Gastroesophageal sphincter (tissue), 4 donors: Measurements from ENCODE around the gene ZNF101. TPM values are rescaled to one million over a fixed set of nuclear protein-coding genes. Genes with fewer than 3 reads are reported as not detected.

ENCODE experiments used
- ATAC-seq: fragments of 150-250 bp; one replicate; pipeline ENCODE4 v1.9.1; 2016; ENCODE audit warnings: mild to moderate bottlenecking, moderate library complexity
- H3K27ac ChIP-seq, 4 donors: fragments of 200-600 bp; sonication (generic) in 3 of 4; 1 replicate in 3 of 4; 2 replicates in 1 of 4; pipeline ENCODE4 v1.5.1; 2016 to 2019
- H3K27me3 ChIP-seq: fragments of 200-600 bp; sonication (generic); one replicate; pipeline ENCODE4 v1.5.1; 2019
- H3K36me3 ChIP-seq, 2 donors: fragments of 200-600 bp; sonication (generic); one replicate each; pipeline ENCODE4 v1.5.1; 2019; ENCODE audit warnings: control low read depth in 1 of 2
- H3K4me1 ChIP-seq, 3 donors: fragments of 200-600 bp; sonication (generic); 1 replicate in 2 of 3; 2 replicates in 1 of 3; pipeline ENCODE4 v1.5.1; 2016 to 2019; ENCODE audit warnings: control low read depth in 2 of 3
- H3K4me3 ChIP-seq, 2 donors: fragments of 200-600 bp; sonication (generic); one replicate each; pipeline ENCODE4 v1.5.1; 2019; ENCODE audit warnings: mild to moderate bottlenecking in 1 of 2, moderate library complexity in 1 of 2
- H3K9me3 ChIP-seq, 3 donors: fragments of 200-600 bp; sonication (generic); one replicate each; pipeline ENCODE4 v1.5.1; 2017 to 2019; ENCODE audit warnings: control low read depth in 2 of 3
- CTCF ChIP-seq, 4 experiments: fragments of 200-600 bp in 2 of 4; fragments of 450-650 bp in 2 of 4; sonication (generic) in 1 of 4; IDR thresholded peaks; one replicate each; pipeline ENCODE4 v1.5.1; 2017 to 2019; ENCODE audit warnings: antibody characterized with exemption in 4 of 4, mild to moderate bottlenecking in 2 of 4, moderate library complexity in 2 of 4
- EP300 ChIP-seq: sonication (generic); formaldehyde crosslinking; IDR thresholded peaks from one replicate; pipeline ENCODE4 v1.6.1; 2017; ENCODE audit warnings: antibody characterized with exemption, mild to moderate bottlenecking
- POLR2A ChIP-seq, 2 donors: fragments of 450-650 bp; IDR thresholded peaks; one replicate each; pipeline ENCODE4 v1.6.1; 2017; ENCODE audit warnings: antibody characterized with exemption in 2 of 2, mild to moderate bottlenecking in 2 of 2, moderate library complexity in 1 of 2
- POLR2AphosphoS5 ChIP-seq: sonication (generic); formaldehyde crosslinking; IDR thresholded peaks from one replicate; pipeline ENCODE4 v1.6.1; 2017; ENCODE audit warnings: antibody characterized with exemption
- WGBS, 2 donors: methylation state at CpG; one replicate each; pipeline ENCODE4 v1.1.5; 2018; ENCODE audit warnings: low coverage in 1 of 2; 5-methylcytosine and 5-hydroxymethylcytosine counted together
- total RNA-seq, 4 donors: library from RNA; depleted of rRNA; stranded (reverse); fragments of >200 nt; gene quantifications; one replicate each; pipeline ENCODE4 v1.1.0, GENCODE V29; 2016

The ZNF101 gene
- total RNA-seq, 4 donors from 2014 or later = 2.5 to 7.6 (median 4.4) TPM

- no peaks in the 10 kb centered on the region for H3K9me3 ChIP-seq
- no peaks in the 10 kb centered on the region for H3K27me3 ChIP-seq
- H3K27ac ChIP-seq = no peak overlapping the region
- WGBS, 2 donors = 81% methylated on average over 5 of the region's 24 CpGs; no CpG with 5 or more reads in 1 of the 2 donors
- TF ChIP-seq POLR2AphosphoS5 (no peak), CTCF (IDR thresholded peaks at IDR 0.05) (no peak), EP300 (no peak), POLR2A (IDR thresholded peaks at IDR 0.05) (no peak)
- peaks cover 0 to 100% of the 10 kb centered on the region in 2 donors for H3K36me3 ChIP-seq
- H3K4me1 ChIP-seq = no peaks in the 10 kb centered on the region
- no peak for ATAC-seq
- no peak overlapping the region for H3K4me3 ChIP-seq
These were observed 15.9 kb upstream of the ZNF101 start for GRCh38 chr19:19652482-19653295.

- no peak for ATAC-seq
- 92% methylated on average over 12 of the region's 23 CpGs; no CpG with 5 or more reads in 1 of the 2 donors for WGBS, 2 donors
- TF ChIP-seq POLR2A (IDR thresholded peaks at IDR 0.05) (no peak), POLR2AphosphoS5 (no peak), CTCF (IDR thresholded peaks at IDR 0.05) (no peak), EP300 (no peak)
These were observed 15.0 kb upstream of the ZNF101 start for GRCh38 chr19:19653597-19654147.

GRCh38 chr19:19654441-19654840 is 14.2 kb upstream of the ZNF101 start:
- H3K4me3 ChIP-seq = no peak overlapping the region
- TF ChIP-seq POLR2AphosphoS5 = no peak
- no peak for TF ChIP-seq EP300
- no peak for TF ChIP-seq POLR2A (IDR thresholded peaks at IDR 0.05)
- TF ChIP-seq CTCF (IDR thresholded peaks at IDR 0.05) = no peak
- H3K36me3 ChIP-seq = peaks cover 0 to 100% of the 10 kb centered on the region in 2 donors
- H3K4me1 ChIP-seq = no peaks in the 10 kb centered on the region
- no CpG with 5 or more reads among the region's 15 CpGs for WGBS, 2 donors
- no peak overlapping the region for H3K27ac ChIP-seq
- ATAC-seq = no peak
- H3K27me3 ChIP-seq = no peaks in the 10 kb centered on the region
- no peaks in the 10 kb centered on the region for H3K9me3 ChIP-seq

More at GRCh38 chr19:19653597-19654147, 15.0 kb upstream of the ZNF101 start:
- Histone ChIP-seq H3K4me1 (no peaks in the 10 kb centered on the region), H3K27me3 (no peaks in the 10 kb centered on the region), H3K4me3 (no peak overlapping the region), H3K27ac (no peak overlapping the region), H3K9me3 (no peaks in the 10 kb centered on the region), H3K36me3 (peaks cover 0 to 100% of the 10 kb centered on the region in 2 donors)

- WGBS, 2 donors = no CpG with 5 or more reads among the region's 22 CpGs
- TF ChIP-seq CTCF (IDR thresholded peaks at IDR 0.05) (no peak), POLR2A (IDR thresholded peaks at IDR 0.05) (no peak), EP300 (no peak), POLR2AphosphoS5 (no peak)
- no peak for ATAC-seq
- Histone ChIP-seq H3K4me1 (no peaks in the 10 kb centered on the region), H3K36me3 (peaks cover 0 to 100% of the 10 kb centered on the region in 2 donors), H3K9me3 (no peaks in the 10 kb centered on the region), H3K27ac (no peak overlapping the region), H3K4me3 (no peak overlapping the region), H3K27me3 (no peaks in the 10 kb centered on the region)
These were observed 13.5 kb upstream of the ZNF101 start for GRCh38 chr19:19655051-19655594.
